K562 (cell line): Measurements from ENCODE around the gene CGGBP1. TPM values are rescaled to one million over a fixed set of nuclear protein-coding genes. Genes with fewer than 3 reads are reported as not detected.

Experiments
- ATAC-seq: fragments of 200-7000 bp; cut with Tn5 transposase; 3 replicates; pipeline ENCODE4 v1.9.1; 2020; ENCODE audit warnings: moderate library complexity
- BruUV-seq: library from RNA; stranded (reverse); fragments of 400-500 nt; replicated peaks from 2 replicates; lab custom pipeline; 2021; lab: Mats Ljungman, UMichigan
- CTCF ChIA-PET: fragments of 300-600 bp; formaldehyde crosslinking; extraction: SDS; loops from one replicate; lab custom pipeline; 2021; ENCODE audit warnings: low intra/inter-chr PET ratio; lab: Yijun Ruan, JAX
- POLR2A ChIA-PET: fragments of 300-600, 350-650 bp; sonication (Branson Sonifier 250); formaldehyde crosslinking; extraction: SDS; loops from one replicate; lab custom pipeline; 2021; ENCODE audit warnings: antibody characterized with exemption, inconsistent platforms; lab: Yijun Ruan, JAX
- DNase-seq, 4 experiments: peaks; one replicate each; pipeline versions ENCODE4 v3.0.0 to v3.0.0-alpha.2; 2011 to 2018; ENCODE audit warnings: low spot score in 3 of 4, mixed read lengths in 3 of 4; ENCODE audit errors: extremely low read depth in 1 of 4
- FAIRE-seq: peaks from 2 replicates; lab custom pipeline; 2011; peaks lifted over from hg19 to GRCh38; lab: Jason Lieb, UNC
- H2AFZ ChIP-seq: 2 replicates; pipeline ENCODE4 v1.6.0; 2011; ENCODE audit warnings: low read depth, low read length, control low read depth, inconsistent platforms
- H3K27ac ChIP-seq: fragments of 200-600 bp; 3 replicates; pipeline ENCODE4 v1.8.0; 2011; ENCODE audit warnings: low read depth, mild to moderate bottlenecking, control low read depth, inconsistent platforms, low read length, moderate library complexity, mixed read lengths; ENCODE audit errors: extremely low read depth
- H3K27me3 ChIP-seq, 2 experiments: fragments of 300-600 bp in 1 of 2; 2 replicates in 1 of 2; 3 replicates in 1 of 2; pipeline versions ENCODE4 v1.6.0 to v1.8.0; 2011; ENCODE audit warnings: inconsistent platforms in 2 of 2, low read length in 2 of 2, mild to moderate bottlenecking in 1 of 2, mixed read lengths in 1 of 2, moderate library complexity in 1 of 2; ENCODE audit not compliant: control insufficient read depth in 2 of 2, insufficient read depth in 2 of 2
- H3K36me3 ChIP-seq: fragments of 300-600 bp; 3 replicates; pipeline ENCODE4 v1.8.0; 2011; ENCODE audit warnings: mild to moderate bottlenecking, low read length, inconsistent platforms; ENCODE audit not compliant: control insufficient read depth, insufficient read depth
- H3K4me1 ChIP-seq, 2 experiments: fragments of 200-600 bp in 1 of 2; replicated peaks in 1 of 2; 2 replicates in 1 of 2; 3 replicates in 1 of 2; pipeline versions ENCODE4 v1.5.1 to v1.8.0; 2011; ENCODE audit warnings: inconsistent platforms in 2 of 2, low read length in 2 of 2, mild to moderate bottlenecking in 1 of 2, mixed read lengths in 1 of 2, moderate library complexity in 1 of 2; ENCODE audit not compliant: control insufficient read depth in 2 of 2, insufficient read depth in 2 of 2
- H3K4me2 ChIP-seq: 2 replicates; pipeline ENCODE4 v1.6.1; 2011; ENCODE audit warnings: low read length, control low read depth, inconsistent platforms, mixed read lengths; ENCODE audit not compliant: insufficient read depth
- H3K4me3 ChIP-seq: fragments of 200-600 bp; sonication (generic), shearing (Covaris generic); 2 replicates; pipeline ENCODE4 v1.5.1; 2016; ENCODE audit warnings: control low read depth, inconsistent platforms
- H3K79me2 ChIP-seq: fragments of 200-600 bp; 3 replicates; pipeline ENCODE4 v1.8.0; 2011; ENCODE audit warnings: low read length, inconsistent platforms; ENCODE audit not compliant: control insufficient read depth, insufficient read depth
- H3K9ac ChIP-seq, 2 experiments: 2 replicates each; pipeline versions ENCODE4 v1.6.0 to v1.6.1; 2011; ENCODE audit warnings: low read depth in 2 of 2, low read length in 2 of 2, control low read depth in 1 of 2, inconsistent platforms in 1 of 2, mild to moderate bottlenecking in 1 of 2, mixed read lengths in 1 of 2; ENCODE audit not compliant: insufficient read depth in 1 of 2
- H3K9me1 ChIP-seq: one replicate; pipeline ENCODE4 v1.6.0; 2011; ENCODE audit warnings: inconsistent platforms, mild to moderate bottlenecking, low read length, moderate library complexity; ENCODE audit not compliant: control insufficient read depth, insufficient read depth
- H3K9me3 ChIP-seq: replicated peaks from 2 replicates; pipeline ENCODE4 v1.5.1; 2011; ENCODE audit warnings: low read depth, low read length, inconsistent platforms; ENCODE audit not compliant: control insufficient read depth, insufficient read depth
- H4K20me1 ChIP-seq: replicated peaks from 2 replicates; pipeline ENCODE4 v1.6.1; 2011; ENCODE audit warnings: low read length, inconsistent platforms, mixed read lengths; ENCODE audit not compliant: control insufficient read depth, insufficient read depth
- CHAMP1 ChIP-seq: fragments of 450-650 bp; IDR thresholded peaks from 2 replicates; pipeline ENCODE4 v1.6.1; 2016; ENCODE audit warnings: mild to moderate bottlenecking
- FOS ChIP-seq: IDR thresholded peaks from 3 replicates; pipeline ENCODE4 v1.6.1; 2011; ENCODE audit not compliant: insufficient read length; ENCODE audit errors: extremely low read depth
- NFATC3 ChIP-seq: fragments of 450-650 bp; IDR thresholded peaks from 2 replicates; pipeline ENCODE4 v1.6.1; 2017; ENCODE audit warnings: mild to moderate bottlenecking
- NR1H2 ChIP-seq: sonication (generic); formaldehyde crosslinking; IDR thresholded peaks from 2 replicates; pipeline ENCODE4 v1.4.0; 2020; ENCODE audit warnings: mild to moderate bottlenecking, missing genetic modification reagents
- NR2C2 ChIP-seq, 2 experiments: fragments of 200-800 bp in 1 of 2; sonication (Bioruptor generic) in 1 of 2; sonication (generic) in 1 of 2; formaldehyde crosslinking in 1 of 2; IDR thresholded peaks; 2 replicates each; pipeline versions ENCODE4 v1.6.1 to v1.8.0; 2016 to 2022; ENCODE audit warnings: mild to moderate bottlenecking in 1 of 2, missing compliant biosample characterization in 1 of 2, missing genetic modification characterization in 1 of 2, missing genetic modification reagents in 1 of 2
- NR2F6 ChIP-seq: fragments of 450-650 bp; formaldehyde crosslinking; IDR thresholded peaks from 2 replicates; pipeline ENCODE4 v1.4.0; 2020; ENCODE audit warnings: mild to moderate bottlenecking
- PRMT5 ChIP-seq: sonication (generic); formaldehyde crosslinking; IDR thresholded peaks from 2 replicates; pipeline ENCODE4 v1.5.0; 2020; ENCODE audit warnings: missing genetic modification reagents
- SOX6 ChIP-seq: fragments of 450-650 bp; IDR thresholded peaks from 2 replicates; pipeline ENCODE4 v1.6.1; 2014; ENCODE audit warnings: mild to moderate bottlenecking
- SRF ChIP-seq, 2 experiments: fragments of 250-450, 450-650 bp in 1 of 2; sonication (Bioruptor Pico) in 1 of 2; sonication (generic) in 1 of 2; formaldehyde crosslinking; IDR thresholded peaks; 2 replicates each; pipeline versions ENCODE4 v1.5.0 to v1.5.1; 2020 to 2022; ENCODE audit warnings: mild to moderate bottlenecking in 1 of 2, missing genetic modification reagents in 1 of 2
- TFAM ChIP-seq: fragments of 250-450 bp; sonication (Bioruptor Pico); conservative IDR thresholded peaks from 2 replicates; pipeline ENCODE4 v1.5.0; 2021; ENCODE audit warnings: mild to moderate bottlenecking, moderate library complexity
- U2AF2 ChIP-seq: fragments of 200-400 bp; formaldehyde crosslinking; optimal IDR thresholded peaks from 2 replicates; pipeline ENCODE3; 2017; ENCODE audit warnings: low read depth, mild to moderate bottlenecking, low read length
- ZEB2 ChIP-seq: fragments of 450-650 bp; IDR thresholded peaks from 2 replicates; pipeline ENCODE4 v1.6.1; 2016
- ZHX1 ChIP-seq: fragments of 150-350 bp; conservative IDR thresholded peaks from 2 replicates; pipeline ENCODE4 v1.6.1; 2014; ENCODE audit warnings: low read length
- WGBS: fragments of 100-300 bp; shearing (Covaris generic); methylation state at CpG from one replicate; pipeline ENCODE4 v1.1.6; 2016; ENCODE audit warnings: low coverage, mixed read lengths; ENCODE audit not compliant: insufficient coverage; ENCODE audit errors: missing lambda C conversion rate; 5-methylcytosine and 5-hydroxymethylcytosine counted together
- in situ Hi-C: fragments of 300-500 bp; cut with MboI; formaldehyde crosslinking; loops from 4 replicates; pipeline ENCODE4 v1.15.0; 2018; ENCODE audit warnings: inconsistent platforms, mixed read lengths
- intact Hi-C: fragments of 100-400 bp; cut with micrococcal nuclease; formaldehyde crosslinking; loops from 2 replicates; pipeline ENCODE4 v1.14.2; 2022
- polyA plus RNA-seq, 8 experiments: library from polyadenylated mRNA; depleted of rRNA in 4 of 8; stranded (reverse) in 5 of 8; unstranded in 3 of 8; fragments of >200 nt; fragmentation: Nextera tagmentation in 2 of 8; fragmentation: Illumina TruSeq in 1 of 8; extraction: Ambion mirVana in 2 of 8; extraction: Trizol in 1 of 8; gene quantifications; 2 replicates each; pipeline versions ENCODE4 v1.2.1 to v1.2.3, GENCODE V29; 2011 to 2014; ENCODE audit warnings: inconsistent platforms in 1 of 8, missing spikeins in 1 of 8
- total RNA-seq, 7 experiments: library from RNA; depleted of rRNA in 6 of 7; stranded (reverse); fragments of >200 nt in 6 of 7; fragmentation: Illumina TruSeq in 2 of 7; extraction: Trizol in 2 of 7; gene quantifications; 2 replicates each; pipeline versions ENCODE4 v1.2.1 to v1.2.3, GENCODE V29; 2011 to 2021; ENCODE audit warnings: low replicate concordance in 1 of 7
- TF ChIP-seq, protein P1 (sequence below): sonication (generic); formaldehyde crosslinking; IDR thresholded peaks from 2 replicates; pipeline ENCODE4 v1.8.0; 2022; ENCODE audit warnings: mild to moderate bottlenecking, missing genetic modification reagents
- TF ChIP-seq, protein P2 (sequence below): fragments of 200-400 bp; formaldehyde crosslinking; IDR thresholded peaks from 2 replicates; pipeline ENCODE4 v1.6.1; 2017; ENCODE audit warnings: mild to moderate bottlenecking, low read depth, low read length, moderate library complexity

CGGBP1 gene
- total and polyA plus RNA-seq, 9 of the 15 experiments (the other 6 are each of a cell fraction or from before 2014, with no cell fraction given), result 14.4 to 47.8 (median 37.8) TPM

- no peak overlapping the region for H2AFZ ChIP-seq
- DNase-seq (no peak), ATAC-seq (peak; percentile 58), FAIRE-seq (no peak)
- no peaks in the 10 kb centered on the region for H3K9me1 ChIP-seq
- H4K20me1 ChIP-seq, result no peaks in the 10 kb centered on the region; the same call in 1 of the 2 replicates
- peaks cover 3 to 22% of the 10 kb centered on the region in 2 experiments; a peak in 4 of 5 replicates for H3K4me1 ChIP-seq
- H3K27me3 ChIP-seq, result no peaks in the 10 kb centered on the region
- ChIA-PET CTCF (no interaction called here), POLR2A (interaction anchor here (1.0 kb wide), 1 partner anchor 9 kb away, joined by 3 read pairs; no protein-coding TSS in a partner anchor)
- no peaks in the 10 kb centered on the region for H3K9me3 ChIP-seq
- 0 out of 3 replicates have a peak, but pooled peaks cover 3% of the 10 kb centered on the region for H3K36me3 ChIP-seq
- peak overlapping the region; percentile 9; the same call in 1 of the 2 replicates for H3K4me2 ChIP-seq
- in situ Hi-C loops (no loop called here), intact Hi-C loops (no loop called here)
- 57% methylated on average over 2 of the region's 2 CpGs for WGBS
- H3K27ac ChIP-seq, result peak overlapping the region; percentile 29; the same call in 1 of the 3 replicates
- no TSS peak for BruUV-seq
- H3K4me3 ChIP-seq, result no peak overlapping the region
- peaks cover 90% of the 10 kb centered on the region for H3K79me2 ChIP-seq
- 0 out of 4 replicates have a peak overlapping the region, but pooled peaks of 1 of the 2 experiments have one; percentile 0 for H3K9ac ChIP-seq
- TF ChIP-seq NR2F6 (no peak), NR2C2 (CRISPR knock-in tag; IDR thresholded peaks at IDR 0.05) (no peak), NR2C2 (tag; IDR thresholded peaks at IDR 0.05) (no peak), NR1H2 (CRISPR knock-in tag) (no peak), FOS (no peak), NFATC3 (no peak), ZHX1 (no peak), SRF (CRISPR knock-in tag; IDR thresholded peaks at IDR 0.05) (no peak), ZEB2 (no peak), PRMT5 (CRISPR knock-in tag) (no peak), U2AF2 (no peak), SOX6 (no peak), CHAMP1 (no peak), TFAM (CRISPR knock-in tag) (no peak)
- TF ChIP-seq, protein P1, sequence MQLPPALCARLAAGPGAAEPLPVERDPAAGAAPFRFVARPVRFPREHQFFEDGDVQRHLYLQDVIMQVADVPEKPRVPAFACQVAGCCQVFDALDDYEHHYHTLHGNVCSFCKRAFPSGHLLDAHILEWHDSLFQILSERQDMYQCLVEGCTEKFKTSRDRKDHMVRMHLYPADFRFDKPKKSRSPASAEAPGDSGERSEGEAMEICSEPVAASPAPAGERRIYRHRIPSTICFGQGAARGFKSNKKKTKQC (CRISPR knock-in tag), result no peak
- TF ChIP-seq, protein P2, sequence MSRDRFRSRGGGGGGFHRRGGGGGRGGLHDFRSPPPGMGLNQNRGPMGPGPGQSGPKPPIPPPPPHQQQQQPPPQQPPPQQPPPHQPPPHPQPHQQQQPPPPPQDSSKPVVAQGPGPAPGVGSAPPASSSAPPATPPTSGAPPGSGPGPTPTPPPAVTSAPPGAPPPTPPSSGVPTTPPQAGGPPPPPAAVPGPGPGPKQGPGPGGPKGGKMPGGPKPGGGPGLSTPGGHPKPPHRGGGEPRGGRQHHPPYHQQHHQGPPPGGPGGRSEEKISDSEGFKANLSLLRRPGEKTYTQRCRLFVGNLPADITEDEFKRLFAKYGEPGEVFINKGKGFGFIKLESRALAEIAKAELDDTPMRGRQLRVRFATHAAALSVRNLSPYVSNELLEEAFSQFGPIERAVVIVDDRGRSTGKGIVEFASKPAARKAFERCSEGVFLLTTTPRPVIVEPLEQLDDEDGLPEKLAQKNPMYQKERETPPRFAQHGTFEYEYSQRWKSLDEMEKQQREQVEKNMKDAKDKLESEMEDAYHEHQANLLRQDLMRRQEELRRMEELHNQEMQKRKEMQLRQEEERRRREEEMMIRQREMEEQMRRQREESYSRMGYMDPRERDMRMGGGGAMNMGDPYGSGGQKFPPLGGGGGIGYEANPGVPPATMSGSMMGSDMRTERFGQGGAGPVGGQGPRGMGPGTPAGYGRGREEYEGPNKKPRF, result no peak
Observed at GRCh38 chr3:88075072-88075471, 16.3 kb upstream of the CGGBP1 start.
